ENCODE measurements around the gene BMPR1A.

BMPR1A gene

GRCh38 chr10:86956848-86957448 lies 200.5 kb downstream of the BMPR1A start:
- DNase-seq (ENCODE audit: low spot score), result no peak

GRCh38 chr10:86957471-86958115 lies 201.2 kb downstream of the BMPR1A start, which contains the start of gene MMRN2:
TSS of gene MMRN2 (minus strand) at chr10:86957615. CDS start at chr10:86957541, 74 bp downstream.
- no peak for DNase-seq (ENCODE audit: low spot score)

- no peak for DNase-seq (ENCODE audit: low spot score)
Measured at GRCh38 chr10:86958116-86958900, 201.9 kb downstream of the BMPR1A start, which contains the start of gene SNCG. TSS of gene SNCG (plus strand) at chr10:86958599. CDS start at chr10:86958698, 99 bp downstream.

- DNase-seq (ENCODE audit: low spot score), result no peak
Measured at GRCh38 chr10:86958901-86959736, 202.7 kb downstream of the BMPR1A start.

- DNase-seq (ENCODE audit: low spot score), result no peak
Measured at GRCh38 chr10:86959737-86960002, 203.3 kb downstream of the BMPR1A start.

- peak; percentile 34 for DNase-seq (ENCODE audit: low spot score)
Measured at GRCh38 chr10:86960003-86960862, 203.8 kb downstream of the BMPR1A start.

- DNase-seq (ENCODE audit: low spot score), result no peak
Measured at GRCh38 chr10:86960863-86961434, 204.5 kb downstream of the BMPR1A start.

- DNase-seq (ENCODE audit: low spot score), result no peak
Measured at GRCh38 chr10:86961481-86962091, 205.2 kb downstream of the BMPR1A start.

GRCh38 chr10:86962136-86962980 lies 205.9 kb downstream of the BMPR1A start:
- no peak for DNase-seq (ENCODE audit: low spot score)

GRCh38 chr10:86962981-86963310 lies 206.5 kb downstream of the BMPR1A start:
- DNase-seq (ENCODE audit: low spot score), result no peak

- no peak for DNase-seq (ENCODE audit: low spot score)
Measured at GRCh38 chr10:86963341-86963919, 207.0 kb downstream of the BMPR1A start.

- no peak for DNase-seq (ENCODE audit: low spot score)
Measured at GRCh38 chr10:86964061-86964846, 207.8 kb downstream of the BMPR1A start.

GRCh38 chr10:86964847-86965190 lies 208.4 kb downstream of the BMPR1A start:
- no peak for DNase-seq (ENCODE audit: low spot score)

- no peak for DNase-seq (ENCODE audit: low spot score)
Measured at GRCh38 chr10:86965986-86966654, 209.7 kb downstream of the BMPR1A start.

GRCh38 chr10:86967481-86967941 lies 211.1 kb downstream of the BMPR1A start:
- DNase-seq (ENCODE audit: low spot score), result no peak

GRCh38 chr10:86968271-86968993 lies 212.0 kb downstream of the BMPR1A start, which contains the start of gene ADIRF:
TSS of gene ADIRF (plus strand) at chr10:86968482. CDS start at chr10:86968545, 63 bp downstream.
- no peak for DNase-seq (ENCODE audit: low spot score)

- no peak for DNase-seq (ENCODE audit: low spot score)
Measured at GRCh38 chr10:86968994-86969355, 212.6 kb downstream of the BMPR1A start.

Data from hematopoietic multipotent progenitor cell treated with erythropoietin and hydrocortisone succinate and interleukin-3 and kit ligand, for 17 days (in vitro differentiated cells).